Activated T-helper 17 cell treated with anti-CD3 and anti-CD28 coated beads, Interleukin-2, amount 50 U/mL, for 72 hours (primary cell): ENCODE measurements around the gene TRMT61B. TPM values are rescaled to one million over a fixed set of nuclear protein-coding genes. Genes with fewer than 3 reads are reported as not detected.

Experiments used
- ATAC-seq: fragments of 150-1000 bp; cut with Tn5 transposase; replicated peaks from 2 replicates; pipeline ENCODE4 v1.10.0; 2021; ENCODE audit warnings: mild to moderate bottlenecking, moderate library complexity
- H3K27ac Mint-ChIP-seq: one replicate; pipeline ENCODE4 v1.8.0; 2022; ENCODE audit warnings: mixed read lengths
- H3K27me3 Mint-ChIP-seq: one replicate; pipeline ENCODE4 v1.8.0; 2022; ENCODE audit warnings: mixed read lengths
- H3K36me3 Mint-ChIP-seq: one replicate; pipeline ENCODE4 v1.8.0; 2022; ENCODE audit warnings: low read depth, mild to moderate bottlenecking, mixed read lengths
- H3K4me1 Mint-ChIP-seq: one replicate; pipeline ENCODE4 v1.8.0; 2022; ENCODE audit warnings: mixed read lengths
- H3K4me3 Mint-ChIP-seq: one replicate; pipeline ENCODE4 v1.8.0; 2022; ENCODE audit warnings: mild to moderate bottlenecking, mixed read lengths
- H3K9me3 Mint-ChIP-seq: one replicate; pipeline ENCODE4 v1.8.0; 2022; ENCODE audit warnings: mixed read lengths
- total RNA-seq, 2 donors: library from RNA; stranded (reverse); gene quantifications; one replicate each; pipeline ENCODE4 v1.2.3, GENCODE V29; 2022

TRMT61B gene
- total RNA-seq, 2 donors from 2014 or later, result 14.7 to 20.0 TPM

- no peak for ATAC-seq
- Mint-ChIP-seq H3K4me3 (no peak overlapping the region), H3K9me3 (no peaks in the 10 kb centered on the region), H3K4me1 (no peaks in the 10 kb centered on the region), H3K27ac (no peak overlapping the region), H3K36me3 (no peaks in the 10 kb centered on the region), H3K27me3 (no peaks in the 10 kb centered on the region)
Observed at GRCh38 chr2:28824870-28825269, 45.2 kb downstream of the TRMT61B start.

- Mint-ChIP-seq H3K9me3 (no peaks in the 10 kb centered on the region), H3K27me3 (no peaks in the 10 kb centered on the region), H3K4me1 (no peaks in the 10 kb centered on the region), H3K4me3 (no peak overlapping the region), H3K27ac (no peak overlapping the region), H3K36me3 (no peaks in the 10 kb centered on the region)
- no peak for ATAC-seq
Observed at GRCh38 chr2:28824207-28824606, 45.9 kb downstream of the TRMT61B start.

- no peak overlapping the region for H3K4me3 Mint-ChIP-seq
- H3K27me3 Mint-ChIP-seq, result no peaks in the 10 kb centered on the region
- H3K4me1 Mint-ChIP-seq, result no peaks in the 10 kb centered on the region
- H3K9me3 Mint-ChIP-seq, result no peaks in the 10 kb centered on the region
- no peak overlapping the region for H3K27ac Mint-ChIP-seq
- no peak for ATAC-seq
- H3K36me3 Mint-ChIP-seq, result no peaks in the 10 kb centered on the region
Observed at GRCh38 chr2:28822036-28822435, 48.1 kb downstream of the TRMT61B start.

DNA sequence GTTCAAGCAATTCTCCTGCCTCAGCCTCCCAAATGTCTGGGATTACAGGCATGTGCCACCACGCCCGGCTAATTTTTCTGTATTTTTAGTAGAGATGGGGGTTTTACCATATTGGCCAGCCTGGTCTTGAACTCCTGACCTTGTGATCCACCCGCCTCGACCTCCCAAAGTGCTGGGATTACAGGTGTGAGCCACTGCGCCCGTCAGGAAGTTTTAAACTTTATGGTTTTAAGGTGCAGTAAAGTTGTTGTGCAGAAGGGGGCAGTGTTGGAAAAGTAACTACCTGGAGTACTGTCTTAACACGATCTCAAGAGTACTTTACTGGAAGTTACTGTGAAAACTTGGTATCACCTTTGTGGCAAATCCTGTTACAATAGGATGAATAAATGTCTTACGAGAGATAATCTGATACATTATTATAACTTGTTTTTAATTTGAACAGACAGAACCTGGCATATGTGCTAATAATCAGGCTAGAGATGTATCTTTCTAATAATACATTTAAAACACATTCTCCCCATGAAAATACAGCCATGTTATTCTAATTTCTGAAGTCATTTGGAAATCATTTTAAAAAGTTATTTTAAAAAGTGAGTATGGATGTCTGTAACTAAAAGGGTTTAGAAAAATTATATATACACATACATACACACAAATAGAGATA is 48.7 kb downstream of the TRMT61B start:
- Mint-ChIP-seq H3K36me3 (no peaks in the 10 kb centered on the region), H3K27me3 (no peaks in the 10 kb centered on the region), H3K9me3 (no peaks in the 10 kb centered on the region), H3K27ac (peak overlapping the region; percentile 33), H3K4me1 (no peaks in the 10 kb centered on the region), H3K4me3 (no peak overlapping the region)
- ATAC-seq, result peak; percentile 76

DNA sequence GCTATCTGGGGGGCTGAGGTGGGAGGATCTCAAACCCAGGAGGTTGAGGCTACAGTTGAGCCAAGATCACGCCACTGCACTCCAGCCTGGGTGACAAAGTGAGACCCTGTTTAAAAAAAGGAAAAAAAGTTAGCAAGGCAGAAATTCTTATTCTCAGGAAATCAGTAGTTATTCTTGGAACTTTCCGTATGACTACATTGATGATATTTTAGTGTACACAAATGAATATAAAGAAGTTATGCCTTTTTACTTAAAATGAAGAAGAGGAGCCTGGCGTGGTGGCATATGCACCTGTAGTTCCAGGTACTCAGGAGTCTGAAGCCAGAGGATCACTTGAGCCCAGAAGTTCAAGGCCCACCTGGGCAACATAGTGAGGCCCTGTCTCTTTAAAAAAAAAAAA is 52.1 kb downstream of the TRMT61B start:
- Mint-ChIP-seq H3K9me3 (no peaks in the 10 kb centered on the region), H3K4me1 (no peaks in the 10 kb centered on the region), H3K27ac (no peak overlapping the region), H3K4me3 (no peak overlapping the region), H3K27me3 (no peaks in the 10 kb centered on the region), H3K36me3 (no peaks in the 10 kb centered on the region)
- ATAC-seq, result peak; percentile 28

GRCh38 chr2:28810384-28811285 is 59.5 kb downstream of the TRMT61B start, which contains the start of gene SPDYA:
SPDYA (plus strand) TSS chr2:28810834; CDS start chr2:28816015, 5,181 bp downstream.
- Mint-ChIP-seq H3K27ac (peak within 1 kb of the TSS; percentile 60), H3K9me3 (no peaks in the 10 kb centered on the region), H3K36me3 (no peaks in the 10 kb centered on the region), H3K4me1 (peaks cover 4% of the 10 kb centered on the region), H3K27me3 (no peaks in the 10 kb centered on the region), H3K4me3 (peak within 1 kb of the TSS; percentile 71)
- peak; percentile 96 for ATAC-seq

- peak overlapping the region; percentile 71 for H3K4me3 Mint-ChIP-seq
- peak; percentile 3 for ATAC-seq
- H3K36me3 Mint-ChIP-seq, result peaks cover 5% of the 10 kb centered on the region
- no peaks in the 10 kb centered on the region for H3K27me3 Mint-ChIP-seq
- peak overlapping the region; percentile 60 for H3K27ac Mint-ChIP-seq
- H3K9me3 Mint-ChIP-seq, result no peaks in the 10 kb centered on the region
- H3K4me1 Mint-ChIP-seq, result peaks cover 4% of the 10 kb centered on the region
Observed at GRCh38 chr2:28809927-28810326, 60.2 kb downstream of the TRMT61B start.

DNA sequence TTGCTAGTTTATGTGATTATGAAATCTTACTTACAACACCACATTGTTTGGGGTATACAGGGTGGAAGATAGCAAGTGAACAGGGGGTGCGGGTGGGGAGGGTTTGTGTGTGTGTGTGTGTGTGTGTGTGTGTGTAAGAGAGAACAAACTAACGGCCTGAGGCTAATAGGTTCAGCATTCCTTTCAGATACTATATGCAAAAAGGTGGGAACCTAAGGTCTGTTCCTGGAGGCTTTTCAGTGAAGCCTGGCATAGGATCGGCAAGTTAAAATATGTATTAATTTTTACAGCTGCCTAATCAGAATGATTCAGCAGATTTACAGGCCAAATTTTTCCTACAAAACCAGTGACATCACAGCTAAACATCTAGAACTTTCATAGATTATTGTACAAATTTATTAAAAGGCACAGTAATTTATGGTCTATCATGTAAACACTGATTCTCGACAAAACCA is 67.1 kb downstream of the TRMT61B start:
- no peak overlapping the region for H3K27ac Mint-ChIP-seq
- H3K36me3 Mint-ChIP-seq, result peaks cover 67% of the 10 kb centered on the region
- H3K27me3 Mint-ChIP-seq, result no peaks in the 10 kb centered on the region
- H3K4me1 Mint-ChIP-seq, result no peaks in the 10 kb centered on the region
- ATAC-seq, result no peak
- no peaks in the 10 kb centered on the region for H3K9me3 Mint-ChIP-seq
- no peak overlapping the region for H3K4me3 Mint-ChIP-seq

DNA sequence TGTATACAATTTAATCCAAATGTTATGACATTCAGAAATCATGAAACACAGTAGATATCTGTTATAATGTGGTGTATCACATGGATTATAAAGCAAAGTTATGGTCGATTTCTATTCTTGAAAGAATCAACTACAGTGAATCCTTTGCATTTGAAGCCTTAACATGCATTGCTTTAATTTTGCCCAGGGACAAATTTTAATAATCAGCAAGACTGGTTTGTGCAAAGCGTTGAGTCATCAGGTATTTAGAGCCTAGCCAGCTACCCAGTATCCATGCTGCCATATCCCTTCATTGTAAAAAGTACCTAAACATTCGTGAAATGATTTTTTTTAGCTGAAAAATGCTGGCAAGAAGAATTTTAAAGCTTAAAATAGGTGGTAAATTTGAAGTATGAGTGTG is 68.4 kb downstream of the TRMT61B start:
- Mint-ChIP-seq H3K9me3 (no peaks in the 10 kb centered on the region), H3K27me3 (no peaks in the 10 kb centered on the region), H3K27ac (no peak overlapping the region), H3K36me3 (peaks cover 79% of the 10 kb centered on the region), H3K4me3 (no peak overlapping the region), H3K4me1 (peaks cover 10% of the 10 kb centered on the region)
- ATAC-seq, result no peak

Other genes starting within 250 kb of the TRMT61B start
- gene PPP1CB, start 118.5 kb downstream of the TRMT61B start, total RNA-seq, result 100 to 1,000 TPM; 207 to 227 TPM
- 1 to 10 TPM; 2.1 to 3.3 TPM for gene SPDYA, start 59.5 kb downstream of the TRMT61B start, total RNA-seq
- gene WDR43, start 24.4 kb upstream of the TRMT61B start, total RNA-seq, result 100 to 1,000 TPM in 1 of 2 donors, 10 to 100 TPM in 1; 63.7 to 146 TPM
- 1 to 10 TPM; 3.0 to 4.3 TPM for gene TOGARAM2, start 111.0 kb upstream of the TRMT61B start, total RNA-seq
- gene PCARE, start 204.2 kb upstream of the TRMT61B start, total RNA-seq, result not detected
- 10 to 100 TPM; 23.3 to 24.5 TPM for gene CLIP4, start 245.1 kb upstream of the TRMT61B start, total RNA-seq